PC-9 (cell line): ENCODE measurements around the gene INTS1. TPM values are rescaled to one million over a fixed set of nuclear protein-coding genes. Genes with fewer than 3 reads are reported as not detected.

ENCODE experiments used
- BruUV-seq: library from RNA; stranded (reverse); fragments of 400-500 nt; replicated peaks from 2 replicates; lab custom pipeline; 2021; lab: Mats Ljungman, UMichigan
- CTCF ChIA-PET: fragments of 300-600 bp; sonication (Branson Sonifier 250); formaldehyde crosslinking; loops from one replicate; lab custom pipeline; 2022; ENCODE audit warnings: antibody characterized with exemption; lab: Charles Lee
- POLR2A ChIA-PET: fragments of 300-600 bp; sonication (Branson Sonifier 250); formaldehyde crosslinking; loops from one replicate; lab custom pipeline; 2022; ENCODE audit warnings: antibody characterized with exemption; ENCODE audit not compliant: unreplicated experiment; lab: Charles Lee
- DNase-seq, 2 experiments: peaks; one replicate each; pipeline versions ENCODE4 v3.0.0 to v3.0.0-alpha.2; 2015 to 2022; ENCODE audit warnings: mixed read lengths in 1 of 2
- H2AFZ ChIP-seq: fragments of 200-600 bp; sonication (generic); 2 replicates; pipeline ENCODE4 v1.8.1; 2017; ENCODE audit warnings: antibody characterized with exemption
- H3F3A ChIP-seq: fragments of 200-600 bp; sonication (generic); 2 replicates; pipeline ENCODE4 v1.8.1; 2017; ENCODE audit warnings: antibody characterized with exemption, mild to moderate bottlenecking, low read depth; ENCODE audit not compliant: insufficient read depth
- H3K27ac ChIP-seq: fragments of 200-600 bp; sonication (generic); 2 replicates; pipeline ENCODE4 v1.6.1; 2016; ENCODE audit warnings: mixed run types
- H3K27me3 ChIP-seq: fragments of 200-600 bp; sonication (generic); 2 replicates; pipeline ENCODE4 v1.6.1; 2016; ENCODE audit warnings: low read depth, mixed run types; ENCODE audit not compliant: insufficient read depth
- H3K36me3 ChIP-seq: fragments of 200-600 bp; sonication (generic); 2 replicates; pipeline ENCODE4 v1.6.1; 2016; ENCODE audit warnings: low read depth, mixed run types
- H3K4me1 ChIP-seq: fragments of 200-600 bp; sonication (generic); replicated peaks from 2 replicates; pipeline ENCODE4 v1.6.1; 2016; ENCODE audit warnings: mixed run types; ENCODE audit not compliant: insufficient read depth
- H3K4me2 ChIP-seq: fragments of 200-600 bp; sonication (generic); 2 replicates; pipeline ENCODE4 v1.6.1; 2017; ENCODE audit warnings: mixed run types
- H3K4me3 ChIP-seq: fragments of 200-600 bp; sonication (generic); 2 replicates; pipeline ENCODE4 v1.6.1; 2016; ENCODE audit warnings: mixed run types
- H3K79me2 ChIP-seq: fragments of 200-600 bp; sonication (generic); 2 replicates; pipeline ENCODE4 v1.6.1; 2017; ENCODE audit warnings: low read depth, mixed run types
- H3K9me2 ChIP-seq: fragments of 200-600 bp; sonication (generic); 2 replicates; pipeline ENCODE4 v1.8.1; 2017; ENCODE audit warnings: mild to moderate bottlenecking; ENCODE audit not compliant: insufficient read depth
- H3K9me3 ChIP-seq: fragments of 200-600 bp; sonication (generic); 2 replicates; pipeline ENCODE4 v1.8.1; 2016; ENCODE audit warnings: low read depth; ENCODE audit not compliant: insufficient read depth
- H4K20me1 ChIP-seq: fragments of 200-600 bp; sonication (generic); 2 replicates; pipeline ENCODE4 v1.8.1; 2017; ENCODE audit not compliant: insufficient read depth
- EZH2 ChIP-seq: fragments of 200-600 bp; sonication (generic); IDR thresholded peaks from 2 replicates; pipeline ENCODE4 v1.8.0; 2017; ENCODE audit warnings: antibody characterized with exemption, low read depth
- intact Hi-C: fragments of 100-400 bp; cut with micrococcal nuclease; formaldehyde crosslinking; loops from one replicate; pipeline ENCODE4 v1.10.0; 2022; ENCODE audit not compliant: unreplicated experiment
- total RNA-seq: library from RNA; stranded (reverse); gene quantifications from 2 replicates; pipeline ENCODE4 v1.2.3, GENCODE V29; 2021
- TF ChIP-seq, protein P1 (sequence below): fragments of 200-600 bp; sonication (generic); conservative IDR thresholded peaks from 2 replicates; pipeline ENCODE4 v1.6.1; 2017; ENCODE audit warnings: mixed run types, antibody characterized with exemption, mild to moderate bottlenecking, moderate library complexity

INTS1 gene
- total RNA-seq, 1 experiment from 2014 or later: 124 TPM

GRCh38 chr7:1510780-1511154 is 6.6 kb upstream of the INTS1 start:
- Histone ChIP-seq H3K27ac (no peak overlapping the region), H3K9me2 (no peaks in the 10 kb centered on the region), H3K4me3 (no peak overlapping the region), H3K4me1 (peaks cover 51% of the 10 kb centered on the region), H3K79me2 (no peaks in the 10 kb centered on the region), H2AFZ (no peak overlapping the region), H3K9me3 (no peaks in the 10 kb centered on the region), H4K20me1 (no peaks in the 10 kb centered on the region), H3K4me2 (no peak overlapping the region), H3K36me3 (no peaks in the 10 kb centered on the region), H3K27me3 (no peaks in the 10 kb centered on the region), H3F3A (peaks cover 40% of the 10 kb centered on the region)
- ChIA-PET POLR2A (no interaction called here), CTCF (interaction anchor here (0.6 kb wide), 2 partner anchors 25 to 835 kb away, joined by 3 to 6 read pairs; no protein-coding TSS in a partner anchor)
- no TSS peak for BruUV-seq
- intact Hi-C loops: no loop called here
- TF ChIP-seq EZH2: no peak
- TF ChIP-seq, protein P1, sequence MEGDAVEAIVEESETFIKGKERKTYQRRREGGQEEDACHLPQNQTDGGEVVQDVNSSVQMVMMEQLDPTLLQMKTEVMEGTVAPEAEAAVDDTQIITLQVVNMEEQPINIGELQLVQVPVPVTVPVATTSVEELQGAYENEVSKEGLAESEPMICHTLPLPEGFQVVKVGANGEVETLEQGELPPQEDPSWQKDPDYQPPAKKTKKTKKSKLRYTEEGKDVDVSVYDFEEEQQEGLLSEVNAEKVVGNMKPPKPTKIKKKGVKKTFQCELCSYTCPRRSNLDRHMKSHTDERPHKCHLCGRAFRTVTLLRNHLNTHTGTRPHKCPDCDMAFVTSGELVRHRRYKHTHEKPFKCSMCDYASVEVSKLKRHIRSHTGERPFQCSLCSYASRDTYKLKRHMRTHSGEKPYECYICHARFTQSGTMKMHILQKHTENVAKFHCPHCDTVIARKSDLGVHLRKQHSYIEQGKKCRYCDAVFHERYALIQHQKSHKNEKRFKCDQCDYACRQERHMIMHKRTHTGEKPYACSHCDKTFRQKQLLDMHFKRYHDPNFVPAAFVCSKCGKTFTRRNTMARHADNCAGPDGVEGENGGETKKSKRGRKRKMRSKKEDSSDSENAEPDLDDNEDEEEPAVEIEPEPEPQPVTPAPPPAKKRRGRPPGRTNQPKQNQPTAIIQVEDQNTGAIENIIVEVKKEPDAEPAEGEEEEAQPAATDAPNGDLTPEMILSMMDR: no peak
- no peak for DNase-seq

- no peaks in the 10 kb centered on the region for H4K20me1 ChIP-seq
- no peaks in the 10 kb centered on the region for H3K9me3 ChIP-seq
- H2AFZ ChIP-seq: no peak overlapping the region
- no peaks in the 10 kb centered on the region for H3K9me2 ChIP-seq
- TF ChIP-seq, protein P1: no peak
- no peak for TF ChIP-seq EZH2
- intact Hi-C loops: no loop called here
- ChIA-PET CTCF (interaction anchor here (0.5 kb wide), 1 partner anchor 27 kb away, joined by 12 read pairs; no protein-coding TSS in a partner anchor), POLR2A (interaction anchor here (0.6 kb wide), 1 partner anchor 1018 kb away, joined by 5 read pairs; no protein-coding TSS in a partner anchor)
- H3K4me1 ChIP-seq: peaks cover 44% of the 10 kb centered on the region
- peaks cover 47% of the 10 kb centered on the region for H3F3A ChIP-seq
- no peak for DNase-seq
- no peaks in the 10 kb centered on the region for H3K79me2 ChIP-seq
- no peak overlapping the region for H3K4me2 ChIP-seq
- H3K4me3 ChIP-seq: no peak overlapping the region
- no TSS peak for BruUV-seq
- no peak overlapping the region for H3K27ac ChIP-seq
- H3K27me3 ChIP-seq: no peaks in the 10 kb centered on the region
- no peaks in the 10 kb centered on the region for H3K36me3 ChIP-seq
These were observed 5.0 kb upstream of the INTS1 start for GRCh38 chr7:1509226-1509625.

DNA sequence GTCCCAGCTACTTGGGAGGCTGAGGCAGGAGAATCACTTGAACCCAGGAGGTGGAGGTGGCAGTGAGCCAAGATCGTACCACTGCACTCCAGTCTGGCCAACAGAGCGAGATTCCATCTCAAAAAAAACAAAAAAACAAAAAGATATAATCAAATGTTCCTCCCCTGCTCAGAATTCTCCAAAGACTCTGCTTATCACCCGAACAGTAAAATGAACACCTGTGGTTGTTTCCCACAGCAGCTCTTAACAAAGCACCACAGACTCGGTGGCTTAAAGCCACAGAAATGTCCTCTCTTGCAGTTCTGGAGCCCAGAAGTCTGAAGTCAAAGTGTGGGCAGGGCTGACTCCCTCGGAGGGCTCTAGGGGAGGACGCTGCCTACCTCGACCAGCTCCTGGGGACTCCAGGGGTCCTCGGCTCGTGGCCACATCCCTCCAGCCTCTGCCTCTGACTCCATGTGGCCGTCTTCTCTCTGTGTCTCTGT is 4.1 kb upstream of the INTS1 start:
- DNase-seq: no peak
- Histone ChIP-seq H3K27ac (no peak overlapping the region), H3K4me1 (peaks cover 37% of the 10 kb centered on the region), H3F3A (peaks cover 40% of the 10 kb centered on the region), H3K4me2 (no peak overlapping the region), H3K4me3 (no peak overlapping the region), H3K36me3 (no peaks in the 10 kb centered on the region), H2AFZ (no peak overlapping the region), H4K20me1 (peaks cover under 1% of the 10 kb centered on the region; the same call in 1 of the 2 replicates), H3K9me3 (no peaks in the 10 kb centered on the region), H3K79me2 (peaks cover 8% of the 10 kb centered on the region), H3K9me2 (no peaks in the 10 kb centered on the region), H3K27me3 (no peaks in the 10 kb centered on the region)
- POLR2A ChIA-PET: no interaction called here
- intact Hi-C loops: no loop called here
- CTCF ChIA-PET: no interaction called here
- no TSS peak for BruUV-seq
- TF ChIP-seq EZH2: no peak
- TF ChIP-seq, protein P1: no peak
